GM20000 (cell line): ENCODE measurements around the gene IFNL3.
"Not testable (repeated sequence)": the region's sequence is repeated elsewhere in the genome, so short reads cannot be mapped to it uniquely, and the experiment has no call there.

ENCODE experiments used
- DNase-seq: peaks from one replicate; pipeline ENCODE4 v3.0.0; 2012; ENCODE audit warnings: low spot score
- TF ChIP-seq, protein P1 (sequence below): IDR thresholded peaks from 2 replicates; pipeline ENCODE4 v1.5.1; 2012; ENCODE audit warnings: mild to moderate bottlenecking, control low read depth; ENCODE audit errors: extremely low read depth, missing control alignments

Gene IFNL3

DNA sequence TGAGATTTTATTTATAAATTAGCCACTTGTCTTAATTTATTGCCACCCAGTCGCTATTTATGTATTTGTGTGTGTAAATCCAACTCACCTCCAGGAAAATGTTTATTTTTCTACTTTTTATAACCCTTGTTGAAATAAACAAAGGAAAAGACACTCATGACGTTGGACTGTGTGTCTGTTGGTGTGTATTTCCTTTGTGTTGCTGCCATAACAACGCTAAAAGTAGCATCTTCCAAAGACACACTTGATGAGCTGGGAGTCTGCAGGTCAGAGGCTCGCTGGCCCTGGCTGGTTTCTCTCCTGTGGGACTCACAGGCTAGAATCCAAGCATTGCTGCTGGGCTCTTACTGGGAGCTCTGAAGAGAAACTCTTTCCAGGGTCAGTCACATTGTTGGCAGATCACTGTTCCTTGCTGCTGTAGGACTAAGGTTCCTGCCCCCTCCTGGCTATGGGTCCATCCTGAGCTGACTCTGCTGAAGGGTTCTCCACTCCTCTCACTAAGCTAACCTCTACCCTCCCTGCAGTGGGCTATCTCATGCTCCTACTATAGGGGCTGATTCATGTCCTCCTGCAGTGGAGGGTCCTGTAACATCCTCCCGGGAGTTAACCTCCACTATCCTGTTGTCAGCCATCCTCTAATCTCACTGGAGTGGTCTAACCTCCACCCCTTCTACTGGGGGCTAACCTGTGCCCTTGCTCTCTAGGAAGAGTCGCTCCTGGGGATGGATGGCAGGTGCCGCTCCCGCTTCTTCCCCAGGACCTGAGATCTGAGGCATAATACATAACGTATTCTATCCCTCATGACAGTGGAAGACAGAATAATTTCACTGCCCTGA, 25.4 kb upstream of the IFNL3 start:
- TF ChIP-seq, protein P1, sequence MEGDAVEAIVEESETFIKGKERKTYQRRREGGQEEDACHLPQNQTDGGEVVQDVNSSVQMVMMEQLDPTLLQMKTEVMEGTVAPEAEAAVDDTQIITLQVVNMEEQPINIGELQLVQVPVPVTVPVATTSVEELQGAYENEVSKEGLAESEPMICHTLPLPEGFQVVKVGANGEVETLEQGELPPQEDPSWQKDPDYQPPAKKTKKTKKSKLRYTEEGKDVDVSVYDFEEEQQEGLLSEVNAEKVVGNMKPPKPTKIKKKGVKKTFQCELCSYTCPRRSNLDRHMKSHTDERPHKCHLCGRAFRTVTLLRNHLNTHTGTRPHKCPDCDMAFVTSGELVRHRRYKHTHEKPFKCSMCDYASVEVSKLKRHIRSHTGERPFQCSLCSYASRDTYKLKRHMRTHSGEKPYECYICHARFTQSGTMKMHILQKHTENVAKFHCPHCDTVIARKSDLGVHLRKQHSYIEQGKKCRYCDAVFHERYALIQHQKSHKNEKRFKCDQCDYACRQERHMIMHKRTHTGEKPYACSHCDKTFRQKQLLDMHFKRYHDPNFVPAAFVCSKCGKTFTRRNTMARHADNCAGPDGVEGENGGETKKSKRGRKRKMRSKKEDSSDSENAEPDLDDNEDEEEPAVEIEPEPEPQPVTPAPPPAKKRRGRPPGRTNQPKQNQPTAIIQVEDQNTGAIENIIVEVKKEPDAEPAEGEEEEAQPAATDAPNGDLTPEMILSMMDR: no peak
- no peak for DNase-seq

DNA sequence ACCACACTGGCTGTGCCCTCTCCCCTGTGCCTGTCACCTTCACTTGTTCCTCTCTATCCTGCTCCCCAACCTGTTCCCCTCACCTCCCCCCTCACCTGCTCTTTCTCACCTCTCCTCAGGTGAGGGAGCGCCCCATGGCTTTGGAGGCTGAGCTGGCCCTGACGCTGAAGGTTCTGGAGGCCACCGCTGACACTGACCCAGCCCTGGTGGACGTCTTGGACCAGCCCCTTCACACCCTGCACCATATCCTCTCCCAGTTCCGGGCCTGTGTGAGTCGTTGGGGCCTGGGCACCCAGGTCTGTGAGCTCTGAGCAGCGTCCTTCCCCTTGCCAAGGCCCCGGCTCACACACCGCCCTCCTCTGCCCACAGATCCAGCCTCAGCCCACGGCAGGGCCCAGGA, 24.6 kb upstream of the IFNL3 start:
- DNase-seq: not testable (repeated sequence)

DNA sequence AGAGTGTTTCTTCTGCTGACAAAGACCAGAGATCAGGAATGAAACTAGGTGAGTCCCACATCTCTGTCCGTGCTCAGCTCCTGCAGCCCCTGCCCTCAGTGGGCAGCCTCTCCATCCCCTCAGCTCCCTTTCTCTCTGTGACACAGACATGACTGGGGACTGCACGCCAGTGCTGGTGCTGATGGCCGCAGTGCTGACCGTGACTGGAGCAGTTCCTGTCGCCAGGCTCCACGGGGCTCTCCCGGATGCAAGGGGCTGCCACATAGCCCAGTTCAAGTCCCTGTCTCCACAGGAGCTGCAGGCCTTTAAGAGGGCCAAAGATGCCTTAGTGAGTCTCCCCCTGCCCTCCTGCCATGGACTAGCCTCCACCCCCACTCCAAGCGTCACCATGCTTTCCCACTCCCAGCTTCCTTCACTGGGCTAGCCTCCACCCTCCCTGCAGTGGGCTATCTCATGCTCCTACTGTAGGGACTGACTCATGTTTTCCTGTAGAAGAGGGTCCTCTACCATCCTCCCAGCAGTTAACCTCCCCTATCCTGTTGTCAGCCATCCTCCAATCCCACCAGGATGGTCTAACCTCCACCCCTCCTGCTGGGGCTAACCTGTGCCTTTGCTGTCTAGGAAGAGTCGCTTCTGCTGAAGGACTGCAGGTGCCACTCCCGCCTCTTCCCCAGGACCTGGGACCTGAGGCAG, 23.9 kb upstream of the IFNL3 start:
- not testable (repeated sequence) for DNase-seq

- not testable (repeated sequence) for DNase-seq
Observed at GRCh38 chr19:39268085-39268484, 23.3 kb upstream of the IFNL3 start, which contains the start of gene IFNL2. Gene IFNL2 (plus strand): TSS chr19:39268396. CDS start chr19:39268569, 173 bp downstream.

GRCh38 chr19:39265321-39265916, 20.6 kb upstream of the IFNL3 start:
- TF ChIP-seq, protein P1: no peak
- no peak for DNase-seq

- TF ChIP-seq, protein P1: no peak
- no peak for DNase-seq
Observed at GRCh38 chr19:39264306-39265290, 19.8 kb upstream of the IFNL3 start.

DNA sequence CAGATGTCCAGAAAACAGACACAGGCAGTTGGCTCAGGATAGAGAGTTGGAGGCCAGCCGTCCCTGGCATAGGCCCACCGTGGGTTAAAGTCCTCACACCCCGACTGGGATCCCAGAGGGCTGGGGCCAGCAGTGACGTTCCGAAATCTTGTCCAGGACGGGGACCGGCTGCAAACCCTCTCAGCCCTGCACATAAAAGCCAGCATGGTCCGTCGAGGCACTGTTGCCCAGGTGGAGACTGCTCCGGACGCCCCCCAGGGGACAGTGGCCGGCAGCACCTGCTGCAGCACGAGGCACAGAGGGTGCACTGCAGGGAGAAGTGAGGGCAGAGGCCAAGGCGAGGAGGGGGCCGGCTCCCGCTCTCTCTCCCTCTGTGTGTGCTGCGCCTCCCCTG, 19.1 kb upstream of the IFNL3 start:
- no peak for DNase-seq
- TF ChIP-seq, protein P1: no peak

GRCh38 chr19:39262496-39262895, 17.7 kb upstream of the IFNL3 start:
- no peak for DNase-seq
- TF ChIP-seq, protein P1: no peak
